ENCODE results near the gene LRRC56. TPM values are rescaled to one million over a fixed set of nuclear protein-coding genes. Genes with fewer than 3 reads are reported as not detected.
A peak's percentile ranks its signal among the peaks of the same experiment; 100 is the strongest.

Gene LRRC56
- total RNA-seq, 2 donors from 2014 or later = 1.9 to 9.1 TPM

- Histone ChIP-seq H3K4me3 (peak overlapping the region in 1 of 2 donors; percentile 59), H3K4me1 (replicated peaks) (peaks cover 18% of the 10 kb centered on the region), H3K27ac (no peak overlapping the region), H3K9me3 (no peaks in the 10 kb centered on the region), H3K36me3 (peaks cover 0 to 6% of the 10 kb centered on the region in 2 donors), H3K27me3 (replicated peaks; ENCODE audit: insufficient read depth) (no peaks in the 10 kb centered on the region)
- no peak for TF ChIP-seq POLR2A (IDR thresholded peaks at IDR 0.05)
- no peak for TF ChIP-seq CTCF (IDR thresholded peaks at IDR 0.05)
- TF ChIP-seq POLR2AphosphoS5 (IDR thresholded peaks at IDR 0.05) = no peak
- WGBS = 61% methylated on average over 21 of the region's 21 CpGs
- DNase-seq (ENCODE audit: low spot score) = no peak
- intact Hi-C loops (cut with DNase I) = no loop called here
These were observed 41.1 kb downstream of the LRRC56 start for GRCh38 chr11:578276-579035.

GRCh38 chr11:579830-580601 lies 42.7 kb downstream of the LRRC56 start:
- Histone ChIP-seq H3K9me3 (no peaks in the 10 kb centered on the region), H3K27me3 (replicated peaks; ENCODE audit: insufficient read depth) (no peaks in the 10 kb centered on the region), H3K4me1 (replicated peaks) (peaks cover 15% of the 10 kb centered on the region), H3K27ac (no peak overlapping the region), H3K4me3 (no peak overlapping the region), H3K36me3 (peaks cover 4 to 13% of the 10 kb centered on the region in 2 donors)
- TF ChIP-seq POLR2AphosphoS5 (IDR thresholded peaks at IDR 0.05) (no peak), POLR2A (IDR thresholded peaks at IDR 0.05) (no peak), CTCF (IDR thresholded peaks at IDR 0.05) (no peak)
- no peak for DNase-seq (ENCODE audit: low spot score)
- WGBS = 76% methylated on average over 20 of the region's 20 CpGs
- intact Hi-C loops (cut with DNase I) = no loop called here

DNA sequence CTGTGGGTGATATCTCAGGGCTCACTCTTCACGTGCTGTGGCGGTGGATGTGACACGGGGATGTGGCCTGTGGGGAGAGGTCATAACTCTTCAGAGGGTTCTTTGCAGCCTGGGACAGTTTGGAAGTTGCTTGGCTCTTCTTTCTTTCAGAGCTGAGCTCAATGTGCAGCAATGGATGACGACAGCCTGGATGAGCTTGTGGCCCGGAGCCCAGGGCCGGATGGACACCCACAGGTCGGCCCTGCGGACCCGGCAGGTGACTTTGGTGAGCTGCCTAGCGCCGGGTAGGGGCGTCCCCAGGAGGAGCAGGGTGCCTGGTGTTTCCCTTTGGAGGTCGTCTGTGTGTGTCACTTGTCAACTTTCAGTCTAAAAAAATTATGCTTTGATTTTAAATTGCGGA lies 44.0 kb downstream of the LRRC56 start:
- H3K9me3 ChIP-seq = no peaks in the 10 kb centered on the region
- H3K27ac ChIP-seq = no peak overlapping the region
- no peaks in the 10 kb centered on the region for H3K27me3 ChIP-seq (replicated peaks; ENCODE audit: insufficient read depth)
- no peak for DNase-seq (ENCODE audit: low spot score)
- WGBS = 76% methylated on average over 14 of the region's 14 CpGs
- H3K4me1 ChIP-seq (replicated peaks) = peaks cover 11% of the 10 kb centered on the region
- intact Hi-C loops (cut with DNase I) = no loop called here
- H3K4me3 ChIP-seq = no peak overlapping the region
- H3K36me3 ChIP-seq = peaks cover 4 to 13% of the 10 kb centered on the region in 2 donors
- TF ChIP-seq POLR2AphosphoS5 (IDR thresholded peaks at IDR 0.05) = no peak
- TF ChIP-seq CTCF (IDR thresholded peaks at IDR 0.05) = no peak

- no peak for DNase-seq (ENCODE audit: low spot score)
- Histone ChIP-seq H3K9me3 (no peaks in the 10 kb centered on the region), H3K27ac (no peak overlapping the region), H3K27me3 (replicated peaks; ENCODE audit: insufficient read depth) (no peaks in the 10 kb centered on the region), H3K4me1 (replicated peaks) (peaks cover 11% of the 10 kb centered on the region), H3K4me3 (no peak overlapping the region), H3K36me3 (peaks cover 4 to 13% of the 10 kb centered on the region in 2 donors)
- TF ChIP-seq CTCF (IDR thresholded peaks at IDR 0.05) (no peak), POLR2AphosphoS5 (IDR thresholded peaks at IDR 0.05) (no peak), POLR2A (IDR thresholded peaks at IDR 0.05) (no peak)
- WGBS = 72% methylated on average over 17 of the region's 17 CpGs
- intact Hi-C loops (cut with DNase I) = no loop called here
These were observed 44.4 kb downstream of the LRRC56 start for GRCh38 chr11:581752-582151.
